Spinal cord (tissue), 10 donors: ENCODE results near the gene BHLHE23. TPM values are rescaled to one million over a fixed set of nuclear protein-coding genes. Genes with fewer than 3 reads are reported as not detected.

Experiments used
- DNase-seq, 6 donors: peaks; one replicate each; pipeline versions ENCODE4 v3.0.0 to v3.0.0-alpha.2; 2013 to 2015; ENCODE audit warnings: low spot score in 6 of 6, low read depth in 4 of 6
- H3K27ac ChIP-seq: one replicate; pipeline ENCODE4 v1.5.1; 2013; ENCODE audit warnings: low read depth, low read length, control low read depth
- H3K27me3 ChIP-seq: one replicate; pipeline ENCODE4 v1.6.1; 2013; ENCODE audit warnings: low read length; ENCODE audit not compliant: control insufficient read depth, insufficient read depth
- H3K36me3 ChIP-seq: one replicate; pipeline ENCODE4 v1.6.1; 2013; ENCODE audit warnings: low read length; ENCODE audit not compliant: control insufficient read depth, insufficient read depth
- H3K4me1 ChIP-seq: one replicate; pipeline ENCODE4 v1.6.1; 2013; ENCODE audit warnings: low read length; ENCODE audit not compliant: control insufficient read depth, insufficient read depth
- H3K4me3 ChIP-seq: one replicate; pipeline ENCODE4 v1.5.1; 2013; ENCODE audit warnings: low read depth, low read length, control low read depth
- H3K9me3 ChIP-seq: one replicate; pipeline ENCODE4 v1.6.1; 2013; ENCODE audit warnings: low read length; ENCODE audit not compliant: control insufficient read depth, insufficient read depth
- WGBS: methylation state at CpG from one replicate; pipeline ENCODE4 v1.1.5; 2013; ENCODE audit warnings: missing lambda C conversion rate; ENCODE audit not compliant: insufficient coverage; 5-methylcytosine and 5-hydroxymethylcytosine counted together
- polyA plus RNA-seq, 2 donors: library from polyadenylated mRNA; unstranded; fragments of 120-200 nt; gene quantifications; one replicate each; pipeline ENCODE4 v1.2.1, GENCODE V29; 2013; ENCODE audit not compliant: insufficient read length in 2 of 2
- total RNA-seq, 2 donors: library from RNA; depleted of rRNA in 1 of 2; stranded (reverse); fragments of 120-200 nt in 1 of 2; fragments of >200 nt in 1 of 2; gene quantifications; one replicate each; pipeline versions ENCODE4 v1.2.3 to v1.2.4, GENCODE V29; 2013 to 2014
- donor health status: healthy.

Gene BHLHE23
- total and polyA plus RNA-seq, 4 donors, result not detected

GRCh38 chr20:62984666-62985443 lies 21.9 kb downstream of the BHLHE23 start:
- Histone ChIP-seq H3K36me3 (no peaks in the 10 kb centered on the region), H3K27me3 (peaks cover 28% of the 10 kb centered on the region), H3K4me1 (peaks cover 52% of the 10 kb centered on the region), H3K27ac (no peak overlapping the region), H3K9me3 (no peaks in the 10 kb centered on the region), H3K4me3 (no peak overlapping the region)
- DNase-seq, result peak in 3 of 6 donors; percentile 44 to 92 (median 89)
- 26% methylated on average over 18 of the region's 18 CpGs for WGBS

GRCh38 chr20:62983210-62983609 lies 23.6 kb downstream of the BHLHE23 start:
- H3K4me1 ChIP-seq, result peaks cover 65% of the 10 kb centered on the region
- 87% methylated on average over 5 of the region's 6 CpGs for WGBS
- H3K36me3 ChIP-seq, result no peaks in the 10 kb centered on the region
- no peak overlapping the region for H3K4me3 ChIP-seq
- no peak overlapping the region for H3K27ac ChIP-seq
- H3K27me3 ChIP-seq, result peaks cover 37% of the 10 kb centered on the region
- DNase-seq, result no peak
- no peaks in the 10 kb centered on the region for H3K9me3 ChIP-seq

- Histone ChIP-seq H3K4me1 (peaks cover 65% of the 10 kb centered on the region), H3K9me3 (no peaks in the 10 kb centered on the region), H3K27me3 (peaks cover 39% of the 10 kb centered on the region), H3K4me3 (no peak overlapping the region), H3K36me3 (no peaks in the 10 kb centered on the region), H3K27ac (no peak overlapping the region)
- no peak for DNase-seq
- 60% methylated on average over 19 of the region's 21 CpGs for WGBS
Measured at GRCh38 chr20:62982124-62983075, 24.4 kb downstream of the BHLHE23 start.

DNA sequence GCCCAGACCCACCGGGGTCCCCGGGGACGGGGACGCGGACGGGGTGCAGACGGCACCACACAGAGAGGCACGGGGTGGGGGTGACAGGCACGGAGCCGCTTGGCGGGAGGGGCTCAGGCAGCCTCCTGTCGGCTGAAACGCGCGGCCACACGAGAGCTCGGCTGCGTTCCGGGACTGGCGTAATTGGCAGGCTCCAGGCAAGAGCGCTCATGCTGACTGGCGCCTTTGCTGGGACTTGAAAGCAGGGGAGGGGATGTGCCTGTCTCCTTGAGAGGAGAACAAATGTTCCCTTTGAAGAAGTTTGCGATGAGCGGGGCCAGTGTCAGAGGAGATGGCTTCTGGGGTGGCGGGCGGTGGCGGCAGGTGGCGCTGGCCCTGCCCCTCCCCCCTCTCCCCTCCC lies 25.8 kb downstream of the BHLHE23 start:
- Histone ChIP-seq H3K4me1 (peaks cover 61% of the 10 kb centered on the region), H3K9me3 (no peaks in the 10 kb centered on the region), H3K27me3 (peaks cover 46% of the 10 kb centered on the region), H3K36me3 (no peaks in the 10 kb centered on the region), H3K27ac (no peak overlapping the region), H3K4me3 (no peak overlapping the region)
- peak in 2 of 6 donors; percentile 79 to 91 for DNase-seq
- 10% methylated on average over 22 of the region's 28 CpGs for WGBS

DNA sequence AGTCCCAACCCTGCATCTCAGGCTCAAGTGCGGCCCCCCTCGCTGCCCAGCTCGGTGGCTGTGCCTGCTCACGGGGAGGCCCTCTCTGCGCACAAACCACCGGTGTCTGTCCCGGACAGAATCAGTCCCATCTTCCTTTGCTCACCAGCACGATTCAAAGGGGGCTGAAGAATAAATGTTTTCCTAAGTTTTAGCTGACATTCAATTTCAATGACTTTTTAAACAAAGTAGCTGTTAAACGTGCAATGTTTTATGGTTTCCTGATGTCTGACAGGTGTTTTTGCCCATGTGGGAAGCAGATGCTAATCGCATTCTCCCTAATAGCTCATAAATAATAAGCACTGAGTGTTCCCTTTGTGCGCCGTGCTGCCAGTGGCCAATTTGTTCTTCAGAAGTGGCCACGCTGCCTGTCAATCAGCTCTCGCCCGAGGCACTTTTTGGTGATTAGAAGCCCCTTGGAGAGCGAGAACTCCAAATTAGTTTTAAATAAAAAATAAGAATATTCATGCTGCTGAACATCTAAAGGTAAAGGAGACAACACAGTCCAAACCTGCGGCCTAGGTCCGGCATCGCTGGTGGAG lies 26.3 kb downstream of the BHLHE23 start:
- 38% methylated on average over 8 of the region's 19 CpGs for WGBS
- Histone ChIP-seq H3K27ac (no peak overlapping the region), H3K4me1 (peaks cover 56% of the 10 kb centered on the region), H3K9me3 (no peaks in the 10 kb centered on the region), H3K4me3 (no peak overlapping the region), H3K36me3 (no peaks in the 10 kb centered on the region), H3K27me3 (peaks cover 50% of the 10 kb centered on the region)
- peak in 2 of 6 donors; percentile 68 to 81 for DNase-seq

DNA sequence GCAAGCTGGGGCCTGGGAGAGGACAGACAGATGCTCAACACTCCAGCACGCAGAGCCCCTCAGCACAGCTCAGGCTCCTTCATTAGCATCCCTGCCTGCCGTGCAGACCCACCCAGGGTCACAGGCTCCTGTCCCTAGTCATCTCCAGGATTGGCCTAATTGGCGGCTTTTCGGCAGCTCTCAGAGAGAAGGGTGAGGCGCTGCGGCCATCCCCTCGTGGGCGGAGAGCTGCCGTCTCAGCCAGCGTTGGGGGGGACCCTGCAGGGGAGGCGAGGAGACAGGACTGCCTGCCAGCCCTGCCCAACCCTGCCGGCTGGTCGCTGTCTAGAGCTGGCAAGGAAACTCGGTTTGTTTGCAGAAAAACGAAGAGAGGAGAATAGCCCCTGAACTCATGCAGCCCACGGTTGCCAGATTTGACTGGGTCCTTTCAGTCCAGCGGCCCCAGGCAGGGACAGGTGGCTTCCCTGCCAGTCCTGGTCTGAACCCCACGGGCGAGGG lies 26.8 kb downstream of the BHLHE23 start:
- Histone ChIP-seq H3K4me1 (peaks cover 53% of the 10 kb centered on the region), H3K36me3 (no peaks in the 10 kb centered on the region), H3K9me3 (no peaks in the 10 kb centered on the region), H3K27ac (no peak overlapping the region), H3K4me3 (no peak overlapping the region), H3K27me3 (peaks cover 54% of the 10 kb centered on the region)
- DNase-seq, result peak in 2 of 6 donors; percentile 53 to 81
- WGBS, result 18% methylated on average over 18 of the region's 19 CpGs

GRCh38 chr20:62979310-62979709 lies 27.5 kb downstream of the BHLHE23 start:
- peaks cover 53% of the 10 kb centered on the region for H3K4me1 ChIP-seq
- H3K27me3 ChIP-seq, result peaks cover 60% of the 10 kb centered on the region
- DNase-seq, result no peak
- no peaks in the 10 kb centered on the region for H3K9me3 ChIP-seq
- no peak overlapping the region for H3K4me3 ChIP-seq
- H3K36me3 ChIP-seq, result no peaks in the 10 kb centered on the region
- WGBS, result 77% methylated on average over 11 of the region's 14 CpGs
- no peak overlapping the region for H3K27ac ChIP-seq

GRCh38 chr20:62978561-62978943 lies 28.2 kb downstream of the BHLHE23 start:
- Histone ChIP-seq H3K27me3 (peaks cover 66% of the 10 kb centered on the region), H3K36me3 (no peaks in the 10 kb centered on the region), H3K27ac (no peak overlapping the region), H3K4me1 (peaks cover 53% of the 10 kb centered on the region), H3K4me3 (no peak overlapping the region), H3K9me3 (no peaks in the 10 kb centered on the region)
- 47% methylated on average over 13 of the region's 13 CpGs for WGBS
- DNase-seq, result no peak
